Activated T-cell treated with anti-CD3 and anti-CD28 coated beads, Interleukin-2, amount 50 U/mL, for 48 hours (primary cell): Measurements from ENCODE around the gene BCL2A1.
"Not testable (repeated sequence)": the region's sequence is repeated elsewhere in the genome, so short reads cannot be mapped to it uniquely, and the experiment has no call there.

Experiments used
- DNase-seq, 2 experiments: peaks; one replicate each; pipeline ENCODE4 v3.0.0-alpha.2; 2020

The BCL2A1 gene

GRCh38 chr15:79988448-79989117 is 17.6 kb upstream of the BCL2A1 start:
- no peak for DNase-seq

- DNase-seq, result no peak
These were observed 17.0 kb upstream of the BCL2A1 start for GRCh38 chr15:79987969-79988368.

- no peak for DNase-seq
These were observed 16.6 kb upstream of the BCL2A1 start for GRCh38 chr15:79987569-79987955.

- DNase-seq, result no peak
These were observed 10.9 kb upstream of the BCL2A1 start for GRCh38 chr15:79981831-79982455.

- DNase-seq, result no peak
These were observed 7.9 kb upstream of the BCL2A1 start for GRCh38 chr15:79978655-79979514.

- no peak for DNase-seq
These were observed 7.3 kb upstream of the BCL2A1 start for GRCh38 chr15:79978260-79978654.

GRCh38 chr15:79977431-79978054 is 6.5 kb upstream of the BCL2A1 start:
- DNase-seq, result no peak

- DNase-seq, result peak; percentile 55 to 64
These were observed 2.6 kb upstream of the BCL2A1 start for GRCh38 chr15:79973456-79974195.

GRCh38 chr15:79972863-79973262 is 1.9 kb upstream of the BCL2A1 start:
- DNase-seq, result no peak

GRCh38 chr15:79970181-79970580 is 815 bp downstream of the BCL2A1 start:
- DNase-seq, result no peak

GRCh38 chr15:79969146-79969545 is 1.9 kb downstream of the BCL2A1 start:
- DNase-seq, result no peak

GRCh38 chr15:79967298-79968182 is 3.5 kb downstream of the BCL2A1 start:
- DNase-seq, result peak; percentile 61 to 68

GRCh38 chr15:79966634-79967297 is 4.2 kb downstream of the BCL2A1 start:
- no peak for DNase-seq

GRCh38 chr15:79965846-79966630 is 5.0 kb downstream of the BCL2A1 start:
- no peak for DNase-seq

- no peak for DNase-seq
These were observed 6.7 kb downstream of the BCL2A1 start for GRCh38 chr15:79964232-79964805.

GRCh38 chr15:79962921-79963320 is 8.1 kb downstream of the BCL2A1 start:
- not testable (repeated sequence) for DNase-seq

- no peak for DNase-seq
These were observed 8.8 kb downstream of the BCL2A1 start for GRCh38 chr15:79962178-79962577.

- DNase-seq, result no peak
These were observed 10.3 kb downstream of the BCL2A1 start for GRCh38 chr15:79960502-79961212.

GRCh38 chr15:79957741-79958140 is 13.3 kb downstream of the BCL2A1 start:
- DNase-seq, result no peak
